WI38 (cell line): ENCODE measurements around the gene STXBP4.

ENCODE experiments used
- H3K4me3 ChIP-seq: 2 replicates; pipeline ENCODE4 v1.5.1; 2011; ENCODE audit warnings: low read depth, mild to moderate bottlenecking, control low read depth, low read length
- TF ChIP-seq, protein P1 (sequence below): IDR thresholded peaks from 2 replicates; pipeline ENCODE4 v1.5.1; 2012; ENCODE audit warnings: low read depth, mild to moderate bottlenecking, control low read depth, low read length

The STXBP4 gene

DNA sequence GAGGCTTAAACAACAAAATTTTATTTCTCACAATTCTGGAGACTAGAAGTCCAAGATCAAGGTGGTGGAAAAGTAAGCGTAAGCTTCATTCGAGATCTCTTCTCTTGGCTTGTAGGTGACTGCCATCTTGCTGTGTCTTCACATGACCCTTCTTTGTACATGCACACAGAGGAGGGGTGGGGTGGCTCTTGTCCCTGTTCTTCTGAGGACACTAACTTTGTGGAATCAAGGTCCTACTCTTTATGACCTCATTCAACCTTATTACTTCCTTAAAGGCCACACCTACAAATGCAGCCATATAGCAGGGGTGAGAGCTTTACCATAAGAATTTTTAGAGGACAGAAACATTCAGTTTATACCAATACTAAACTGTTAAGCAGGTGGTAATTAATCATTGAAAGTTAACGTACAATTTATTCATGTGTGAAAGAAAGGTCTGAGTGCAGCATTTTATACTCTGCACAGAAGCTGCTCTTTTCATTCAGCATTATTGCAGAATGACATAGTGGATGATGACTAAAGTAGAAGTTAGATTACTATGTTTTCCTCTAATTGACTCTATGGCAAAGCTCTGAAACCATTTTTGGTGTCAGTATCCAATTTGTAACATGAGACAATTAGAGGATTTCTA, 156.3 kb downstream of the STXBP4 start:
- no peak overlapping the region for H3K4me3 ChIP-seq
- TF ChIP-seq, protein P1, sequence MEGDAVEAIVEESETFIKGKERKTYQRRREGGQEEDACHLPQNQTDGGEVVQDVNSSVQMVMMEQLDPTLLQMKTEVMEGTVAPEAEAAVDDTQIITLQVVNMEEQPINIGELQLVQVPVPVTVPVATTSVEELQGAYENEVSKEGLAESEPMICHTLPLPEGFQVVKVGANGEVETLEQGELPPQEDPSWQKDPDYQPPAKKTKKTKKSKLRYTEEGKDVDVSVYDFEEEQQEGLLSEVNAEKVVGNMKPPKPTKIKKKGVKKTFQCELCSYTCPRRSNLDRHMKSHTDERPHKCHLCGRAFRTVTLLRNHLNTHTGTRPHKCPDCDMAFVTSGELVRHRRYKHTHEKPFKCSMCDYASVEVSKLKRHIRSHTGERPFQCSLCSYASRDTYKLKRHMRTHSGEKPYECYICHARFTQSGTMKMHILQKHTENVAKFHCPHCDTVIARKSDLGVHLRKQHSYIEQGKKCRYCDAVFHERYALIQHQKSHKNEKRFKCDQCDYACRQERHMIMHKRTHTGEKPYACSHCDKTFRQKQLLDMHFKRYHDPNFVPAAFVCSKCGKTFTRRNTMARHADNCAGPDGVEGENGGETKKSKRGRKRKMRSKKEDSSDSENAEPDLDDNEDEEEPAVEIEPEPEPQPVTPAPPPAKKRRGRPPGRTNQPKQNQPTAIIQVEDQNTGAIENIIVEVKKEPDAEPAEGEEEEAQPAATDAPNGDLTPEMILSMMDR, result no peak

- H3K4me3 ChIP-seq, result no peak overlapping the region
Measured at GRCh38 chr17:55133583-55133982, 165.0 kb downstream of the STXBP4 start.

GRCh38 chr17:55134486-55135157, 166.1 kb downstream of the STXBP4 start:
- no peak overlapping the region for H3K4me3 ChIP-seq
- TF ChIP-seq, protein P1, result no peak

More at GRCh38 chr17:55133583-55133982, 165.0 kb downstream of the STXBP4 start:
- TF ChIP-seq, protein P1, result no peak

- TF ChIP-seq, protein P1, result no peak
- H3K4me3 ChIP-seq, result no peak overlapping the region
Measured at GRCh38 chr17:55140809-55141208, 172.2 kb downstream of the STXBP4 start.

- TF ChIP-seq, protein P1, result no peak
- H3K4me3 ChIP-seq, result no peak overlapping the region
Measured at GRCh38 chr17:55144518-55144917, 176.0 kb downstream of the STXBP4 start.

DNA sequence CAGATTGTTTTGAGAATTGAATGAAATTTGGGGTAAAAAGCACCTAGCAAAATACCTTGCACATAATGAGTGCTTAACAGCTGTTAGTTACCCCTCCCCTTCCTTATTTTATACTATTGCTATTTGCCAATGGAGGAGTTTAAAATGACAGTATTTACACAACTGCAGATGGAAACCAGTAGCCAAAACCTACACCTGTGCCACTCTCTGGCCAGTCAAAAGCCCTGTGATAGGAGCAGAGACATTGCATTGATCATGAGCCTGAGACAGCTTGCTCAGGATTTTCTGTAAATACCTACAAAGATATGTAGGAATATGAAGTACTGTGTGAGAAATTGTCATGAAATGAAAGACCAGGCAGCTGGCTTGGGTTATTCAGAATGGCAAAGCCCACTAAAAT, 180.9 kb downstream of the STXBP4 start:
- H3K4me3 ChIP-seq, result no peak overlapping the region
- TF ChIP-seq, protein P1, result no peak

GRCh38 chr17:55152236-55152635, 183.7 kb downstream of the STXBP4 start:
- TF ChIP-seq, protein P1, result no peak
- no peak overlapping the region for H3K4me3 ChIP-seq
